SU-DHL-6 (cell line): ENCODE results near the gene LTA4H.

ENCODE experiments used
- EZH2phosphoT487 ChIP-seq: fragments of 200-600 bp; sonication (generic), shearing (Covaris generic); conservative IDR thresholded peaks from 2 replicates; pipeline ENCODE4 v1.6.1; 2018; ENCODE audit warnings: mild to moderate bottlenecking, antibody characterized with exemption, low read length, moderate library complexity, mixed read lengths
- TF ChIP-seq, protein P1 (sequence below): fragments of 200-600 bp; sonication (generic); IDR thresholded peaks from one replicate; pipeline ENCODE4 v1.5.1; 2017; ENCODE audit warnings: antibody characterized with exemption, mild to moderate bottlenecking, low read length, moderate library complexity; ENCODE audit not compliant: insufficient read depth, poor library complexity, severe bottlenecking

- TF ChIP-seq, protein P1, sequence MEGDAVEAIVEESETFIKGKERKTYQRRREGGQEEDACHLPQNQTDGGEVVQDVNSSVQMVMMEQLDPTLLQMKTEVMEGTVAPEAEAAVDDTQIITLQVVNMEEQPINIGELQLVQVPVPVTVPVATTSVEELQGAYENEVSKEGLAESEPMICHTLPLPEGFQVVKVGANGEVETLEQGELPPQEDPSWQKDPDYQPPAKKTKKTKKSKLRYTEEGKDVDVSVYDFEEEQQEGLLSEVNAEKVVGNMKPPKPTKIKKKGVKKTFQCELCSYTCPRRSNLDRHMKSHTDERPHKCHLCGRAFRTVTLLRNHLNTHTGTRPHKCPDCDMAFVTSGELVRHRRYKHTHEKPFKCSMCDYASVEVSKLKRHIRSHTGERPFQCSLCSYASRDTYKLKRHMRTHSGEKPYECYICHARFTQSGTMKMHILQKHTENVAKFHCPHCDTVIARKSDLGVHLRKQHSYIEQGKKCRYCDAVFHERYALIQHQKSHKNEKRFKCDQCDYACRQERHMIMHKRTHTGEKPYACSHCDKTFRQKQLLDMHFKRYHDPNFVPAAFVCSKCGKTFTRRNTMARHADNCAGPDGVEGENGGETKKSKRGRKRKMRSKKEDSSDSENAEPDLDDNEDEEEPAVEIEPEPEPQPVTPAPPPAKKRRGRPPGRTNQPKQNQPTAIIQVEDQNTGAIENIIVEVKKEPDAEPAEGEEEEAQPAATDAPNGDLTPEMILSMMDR = no peak
- no peak for TF ChIP-seq EZH2phosphoT487
Observed at GRCh38 chr12:96064271-96064670, 28.9 kb upstream of the LTA4H start.
